NCI-H1694 treated with DMSO at 0.1 percent for 48 hours (cell line): ENCODE data around the gene TCF7.
A peak's percentile ranks its signal among the peaks of the same experiment; 100 is the strongest.
"Not testable (repeated sequence)": the region's sequence is repeated elsewhere in the genome, so short reads cannot be mapped to it uniquely, and the experiment has no call there.

Source experiments
- DNase-seq: peaks from one replicate; lab custom pipeline; 2025; lab: John Stamatoyannopoulos, UW

The TCF7 gene

GRCh38 chr5:134145041-134145757, 30.7 kb downstream of the TCF7 start:
- no peak for DNase-seq

GRCh38 chr5:134145779-134146581, 31.5 kb downstream of the TCF7 start:
- DNase-seq = peak; percentile 23

DNA sequence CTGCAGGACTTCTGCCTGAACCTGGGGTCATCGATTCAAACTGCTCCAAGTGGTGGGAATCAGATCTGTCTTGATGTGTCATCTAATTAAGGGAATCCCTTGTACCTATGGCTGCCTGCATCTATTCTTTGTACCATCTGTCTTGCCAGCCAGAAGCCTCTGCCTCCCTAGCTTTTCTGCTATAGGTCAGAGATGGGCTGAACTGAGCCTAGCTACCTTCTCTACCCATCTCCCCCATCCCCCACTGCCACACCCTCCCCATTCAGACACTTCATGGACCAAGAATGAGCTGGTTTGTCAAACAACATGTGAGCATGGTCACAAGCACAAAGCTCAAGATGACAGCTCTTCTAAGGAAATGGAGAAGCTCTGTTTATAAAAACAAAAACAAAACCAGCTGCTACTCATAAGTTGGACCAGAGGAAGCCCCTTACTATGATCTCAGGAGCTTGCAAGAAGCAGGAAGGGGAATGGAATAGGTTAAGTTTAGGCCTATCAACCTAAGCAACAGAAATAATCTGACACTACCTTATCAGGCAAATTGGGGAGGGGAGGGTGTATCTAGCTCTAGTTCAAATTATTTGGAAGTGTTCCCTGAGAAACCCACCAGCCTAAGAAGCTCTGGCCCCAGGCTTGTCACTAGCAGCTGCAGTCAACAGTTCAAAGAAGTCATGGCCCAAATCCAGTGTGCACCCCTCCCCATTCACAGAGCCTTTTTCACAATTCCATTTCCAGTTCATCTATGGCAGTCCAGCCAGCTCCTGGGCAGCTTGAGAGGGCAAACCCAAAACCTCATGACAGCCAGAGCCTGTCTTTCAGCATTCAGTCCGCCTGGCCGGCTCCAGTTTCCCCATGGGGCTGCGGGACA, 32.4 kb downstream of the TCF7 start:
- no peak for DNase-seq

DNA sequence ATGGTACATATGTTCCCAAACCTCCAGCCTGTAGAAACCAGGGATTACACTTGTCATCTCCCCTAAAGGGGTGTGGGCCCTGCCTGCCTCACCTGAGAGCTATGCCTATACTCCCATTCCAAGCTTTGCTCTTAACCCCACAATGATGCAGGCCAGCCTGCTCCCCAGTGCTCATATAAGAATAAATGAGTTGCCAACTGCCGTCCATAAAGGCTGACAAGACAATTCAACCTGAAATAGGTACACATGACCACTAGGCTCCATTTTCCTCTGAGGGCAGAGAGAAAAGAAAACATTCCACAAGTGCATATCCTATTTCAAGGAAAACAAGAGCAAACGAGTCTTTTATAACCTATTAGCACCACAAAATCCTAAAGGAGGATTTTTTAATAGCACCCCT, 33.8 kb downstream of the TCF7 start:
- no peak for DNase-seq

DNA sequence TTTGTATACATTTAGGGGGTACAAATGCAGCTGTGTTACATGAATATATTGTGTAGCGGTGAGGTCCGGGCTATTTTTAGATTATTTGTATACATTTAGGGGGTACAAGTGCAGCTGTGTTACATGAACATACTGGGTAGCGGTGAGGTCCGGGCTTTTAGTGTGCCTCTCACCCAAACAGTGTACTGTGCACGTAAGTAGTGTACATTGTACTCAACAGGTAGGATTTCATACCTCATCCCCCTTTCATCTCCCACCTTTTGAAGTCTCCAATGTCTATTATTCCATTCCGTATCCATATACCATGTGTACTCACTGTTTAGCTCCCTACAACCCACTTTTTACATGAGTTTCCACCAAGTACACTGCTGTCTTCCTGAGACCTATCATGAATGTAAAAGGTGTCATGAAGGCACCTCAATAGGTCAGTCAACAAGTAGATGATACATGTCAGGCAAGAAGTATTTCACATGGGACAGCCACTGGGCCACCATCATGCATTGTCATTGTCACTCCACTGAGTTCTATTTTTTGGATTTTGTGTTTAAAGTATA, 34.6 kb downstream of the TCF7 start:
- no peak for DNase-seq

DNA sequence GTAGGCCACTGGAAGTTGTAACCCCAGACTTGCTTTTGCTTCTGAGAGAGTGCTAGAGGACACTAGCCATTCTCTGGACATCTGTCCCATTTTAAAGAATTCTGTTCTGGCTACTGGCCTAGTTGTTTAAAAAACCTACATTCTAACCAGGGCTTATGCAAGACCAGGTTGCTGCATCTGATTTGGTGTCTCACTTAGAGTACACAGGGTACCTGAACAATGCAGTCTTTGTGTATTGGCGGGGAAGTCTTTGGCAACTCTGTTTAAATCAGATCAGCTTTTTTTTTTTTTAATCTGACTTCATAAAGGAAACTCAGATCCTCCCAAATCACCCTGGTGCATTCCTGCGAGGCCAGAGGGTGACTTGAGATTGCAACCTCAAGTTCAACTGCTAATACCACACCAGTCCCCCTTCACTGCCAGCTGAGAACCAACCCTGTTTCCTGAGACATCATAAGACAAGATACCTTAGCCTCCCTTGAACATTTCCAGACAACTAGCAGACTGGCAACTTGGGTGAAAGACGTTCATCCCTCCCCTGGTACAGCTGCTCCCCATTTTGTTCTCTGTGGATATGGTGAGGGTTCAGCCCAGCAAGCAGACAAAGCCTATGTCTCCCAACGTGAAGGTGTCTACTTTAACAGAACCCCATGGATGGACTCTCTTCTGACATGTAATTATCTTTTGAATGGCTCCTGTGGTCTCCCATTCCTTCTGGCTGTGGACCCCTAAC, 35.3 kb downstream of the TCF7 start:
- no peak for DNase-seq

- DNase-seq = no peak
These were observed 37.2 kb downstream of the TCF7 start for GRCh38 chr5:134151723-134152122.

- not testable (repeated sequence) for DNase-seq
These were observed 37.8 kb downstream of the TCF7 start for GRCh38 chr5:134152173-134152832.

GRCh38 chr5:134153241-134153640, 38.8 kb downstream of the TCF7 start:
- DNase-seq = no peak

GRCh38 chr5:134153657-134154056, 39.2 kb downstream of the TCF7 start:
- no peak for DNase-seq

- DNase-seq = no peak
These were observed 47.3 kb downstream of the TCF7 start for GRCh38 chr5:134161513-134162395.

DNA sequence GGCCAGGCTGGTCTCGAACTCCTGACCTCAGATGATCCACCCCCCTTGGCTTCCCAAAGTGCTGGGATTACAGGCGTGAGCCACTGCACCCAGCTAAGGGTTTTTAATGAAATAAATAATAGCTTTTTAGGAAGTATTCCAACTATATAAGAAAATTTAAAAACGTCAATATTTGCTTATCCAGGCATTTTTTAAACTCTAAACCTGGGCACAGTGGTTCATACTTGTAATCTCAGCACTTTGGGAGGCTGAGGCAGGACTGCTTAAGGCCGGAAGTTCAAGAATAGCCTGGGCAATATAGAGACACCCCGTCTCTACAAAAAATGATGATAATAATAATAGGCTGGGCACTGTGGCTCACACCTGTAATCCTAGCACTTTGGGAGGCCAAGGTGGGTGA, 48.1 kb downstream of the TCF7 start:
- DNase-seq = no peak

DNA sequence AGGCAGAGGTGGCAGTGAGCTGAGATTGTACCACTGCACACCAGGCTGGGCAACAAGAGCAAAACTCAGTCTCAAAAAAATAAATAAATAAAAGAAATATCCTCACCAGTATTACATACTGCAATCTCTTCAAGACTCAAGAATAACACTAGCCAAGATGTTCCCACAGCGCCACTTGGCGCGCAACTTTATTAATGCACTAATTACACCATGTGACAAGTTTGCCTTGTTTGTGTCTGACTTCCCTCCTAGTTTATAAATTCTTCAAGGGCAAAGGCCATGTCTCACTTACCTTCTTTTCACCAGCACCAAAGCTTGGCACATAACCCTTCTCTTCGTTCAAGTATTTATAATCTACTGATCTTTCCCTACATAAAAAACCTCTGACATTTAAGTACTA, 57.5 kb downstream of the TCF7 start:
- no peak for DNase-seq

GRCh38 chr5:134174841-134175839, 60.7 kb downstream of the TCF7 start:
- DNase-seq = no peak

GRCh38 chr5:134175921-134176510, 61.5 kb downstream of the TCF7 start:
- DNase-seq = no peak

DNA sequence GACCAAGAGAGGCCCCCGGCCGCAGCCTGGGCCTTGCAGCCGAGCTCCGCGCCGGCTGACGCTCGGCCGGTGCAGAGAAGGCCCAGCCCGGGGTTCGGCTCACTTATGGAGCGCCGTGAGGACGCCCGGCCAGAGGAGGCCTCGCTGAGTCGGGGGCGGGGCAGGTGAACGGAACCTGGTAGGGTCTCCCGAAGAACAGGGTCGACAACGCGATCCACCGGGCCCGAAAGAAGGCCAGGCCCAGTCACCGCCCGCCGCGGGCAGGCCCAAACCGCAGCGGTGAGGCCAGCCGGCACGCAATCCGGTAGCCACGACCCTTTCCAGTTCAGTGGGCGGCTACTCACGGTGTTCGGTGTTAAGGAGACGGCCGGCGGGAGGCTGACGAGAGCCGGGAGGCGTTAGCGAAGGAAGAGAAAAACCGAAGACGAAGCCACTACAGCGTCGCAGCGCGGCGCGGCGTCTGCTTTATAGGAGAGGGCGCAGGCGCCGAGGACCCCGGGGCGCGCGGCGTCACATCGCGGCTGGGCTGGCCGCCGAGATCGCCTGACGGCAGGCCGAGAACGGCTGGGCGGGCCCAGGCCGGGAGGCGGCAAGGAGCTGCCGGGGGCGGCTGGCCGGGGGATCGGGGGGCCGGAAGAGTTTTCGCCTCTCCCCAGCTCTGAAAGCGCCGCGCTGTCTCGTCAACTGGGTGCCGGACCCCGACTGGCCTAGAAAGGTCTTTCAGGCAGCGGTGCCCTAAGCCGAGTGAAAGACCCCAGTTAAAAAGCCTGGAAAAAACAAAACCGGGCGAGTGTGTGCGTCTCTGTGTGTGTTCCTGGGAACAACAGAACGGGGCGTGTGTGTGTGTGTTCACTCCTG, 62.3 kb downstream of the TCF7 start, which contains the start of gene SKP1:
Gene SKP1, minus strand, starts transcription at position 440 of the 858 bp plus-strand sequence. CDS start 2,928 bp downstream, outside the sequence.
- DNase-seq = peak; percentile 41
